GM12874 (cell line): ENCODE measurements around the gene LLGL1.

ENCODE experiments used
- CTCF ChIP-seq: IDR thresholded peaks from 2 replicates; pipeline ENCODE4 v1.5.1; 2011; ENCODE audit warnings: low read depth, mild to moderate bottlenecking, control low read depth, low read length, moderate library complexity; ENCODE audit not compliant: insufficient read depth

The LLGL1 gene

GRCh38 chr17:18254888-18255649, 29.6 kb downstream of the LLGL1 start:
- no peak for TF ChIP-seq CTCF

- no peak for TF ChIP-seq CTCF
These were observed 30.9 kb downstream of the LLGL1 start for GRCh38 chr17:18256351-18256750.

GRCh38 chr17:18256776-18257175, 31.3 kb downstream of the LLGL1 start:
- TF ChIP-seq CTCF = no peak

GRCh38 chr17:18257268-18257981, 32.0 kb downstream of the LLGL1 start:
- TF ChIP-seq CTCF = no peak

GRCh38 chr17:18257982-18258355, 32.5 kb downstream of the LLGL1 start:
- TF ChIP-seq CTCF = no peak

- TF ChIP-seq CTCF = no peak
These were observed 33.1 kb downstream of the LLGL1 start, which contains the start of gene FLII for GRCh38 chr17:18258356-18259038. FLII (minus strand) TSS chr17:18258738; CDS start chr17:18258690, 48 bp downstream.

- no peak for TF ChIP-seq CTCF
These were observed 34.3 kb downstream of the LLGL1 start for GRCh38 chr17:18259621-18260331.
